Fibroblast of the aortic adventitia (primary cell): Measurements from ENCODE around the gene SNAPC4. TPM values are rescaled to one million over a fixed set of nuclear protein-coding genes. Genes with fewer than 3 reads are reported as not detected.

ENCODE experiments used
- DNase-seq: peaks from one replicate; pipeline ENCODE4 v3.0.0-alpha.2; 2010; ENCODE audit warnings: low read depth
- H3K4me3 ChIP-seq: 2 replicates; pipeline ENCODE4 v1.5.1; 2011; ENCODE audit warnings: low read depth, mild to moderate bottlenecking, control low read depth, low read length, moderate library complexity
- total RNA-seq: library from RNA; depleted of rRNA; stranded (reverse); fragments of >200 nt; gene quantifications from 2 replicates; pipeline ENCODE4 v1.2.3, GENCODE V29; 2012; ENCODE audit warnings: low replicate concordance
- TF ChIP-seq, protein P1 (sequence below): IDR thresholded peaks from 2 replicates; pipeline ENCODE4 v1.5.1; 2011; ENCODE audit warnings: mild to moderate bottlenecking, low read length, control low read depth, inconsistent platforms; ENCODE audit not compliant: insufficient read depth

SNAPC4 gene
- total RNA-seq, 1 donor: 12.1 TPM

DNA sequence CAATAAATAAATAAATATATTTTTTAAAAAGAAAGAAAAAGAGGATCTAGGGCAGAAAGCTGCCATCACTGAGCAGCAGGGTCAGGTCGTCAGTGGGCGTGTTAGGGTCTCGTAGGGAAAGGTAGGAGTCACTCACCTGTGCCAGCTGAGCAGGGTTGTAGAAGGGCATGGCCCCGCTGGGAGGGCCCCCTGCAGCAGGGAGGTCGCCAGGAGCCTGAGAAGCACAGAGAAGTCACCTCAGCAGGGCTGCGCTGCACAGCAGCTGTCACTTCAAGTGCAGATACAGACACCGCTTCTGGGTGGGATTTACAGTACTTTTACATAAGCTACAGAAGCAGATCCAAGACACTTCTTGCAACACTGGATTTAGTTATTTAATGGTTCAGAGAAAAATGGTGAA lies 43.7 kb upstream of the SNAPC4 start:
- TF ChIP-seq, protein P1, sequence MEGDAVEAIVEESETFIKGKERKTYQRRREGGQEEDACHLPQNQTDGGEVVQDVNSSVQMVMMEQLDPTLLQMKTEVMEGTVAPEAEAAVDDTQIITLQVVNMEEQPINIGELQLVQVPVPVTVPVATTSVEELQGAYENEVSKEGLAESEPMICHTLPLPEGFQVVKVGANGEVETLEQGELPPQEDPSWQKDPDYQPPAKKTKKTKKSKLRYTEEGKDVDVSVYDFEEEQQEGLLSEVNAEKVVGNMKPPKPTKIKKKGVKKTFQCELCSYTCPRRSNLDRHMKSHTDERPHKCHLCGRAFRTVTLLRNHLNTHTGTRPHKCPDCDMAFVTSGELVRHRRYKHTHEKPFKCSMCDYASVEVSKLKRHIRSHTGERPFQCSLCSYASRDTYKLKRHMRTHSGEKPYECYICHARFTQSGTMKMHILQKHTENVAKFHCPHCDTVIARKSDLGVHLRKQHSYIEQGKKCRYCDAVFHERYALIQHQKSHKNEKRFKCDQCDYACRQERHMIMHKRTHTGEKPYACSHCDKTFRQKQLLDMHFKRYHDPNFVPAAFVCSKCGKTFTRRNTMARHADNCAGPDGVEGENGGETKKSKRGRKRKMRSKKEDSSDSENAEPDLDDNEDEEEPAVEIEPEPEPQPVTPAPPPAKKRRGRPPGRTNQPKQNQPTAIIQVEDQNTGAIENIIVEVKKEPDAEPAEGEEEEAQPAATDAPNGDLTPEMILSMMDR: no peak
- no peak overlapping the region for H3K4me3 ChIP-seq
- no peak for DNase-seq

DNA sequence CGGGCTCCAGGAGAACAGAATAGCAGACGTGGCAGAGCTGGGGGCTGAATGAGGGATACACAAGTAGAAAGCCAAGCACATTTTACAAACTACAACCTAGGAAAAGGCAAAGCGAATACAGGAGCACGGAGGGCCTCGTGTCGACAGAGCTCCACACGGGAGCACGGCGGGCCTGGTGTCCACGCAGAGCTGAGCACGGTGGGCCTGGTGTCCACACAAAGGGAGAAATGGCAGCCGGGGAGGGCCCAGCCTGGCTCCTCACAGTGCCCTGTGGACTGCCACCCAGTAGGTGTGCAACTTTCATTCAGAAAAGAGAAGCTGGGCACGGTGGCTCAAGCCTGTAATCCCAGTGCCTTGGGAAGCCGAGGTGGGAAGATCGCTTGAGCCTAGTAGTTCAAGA lies 43.1 kb upstream of the SNAPC4 start:
- H3K4me3 ChIP-seq: no peak overlapping the region
- TF ChIP-seq, protein P1: no peak

DNA sequence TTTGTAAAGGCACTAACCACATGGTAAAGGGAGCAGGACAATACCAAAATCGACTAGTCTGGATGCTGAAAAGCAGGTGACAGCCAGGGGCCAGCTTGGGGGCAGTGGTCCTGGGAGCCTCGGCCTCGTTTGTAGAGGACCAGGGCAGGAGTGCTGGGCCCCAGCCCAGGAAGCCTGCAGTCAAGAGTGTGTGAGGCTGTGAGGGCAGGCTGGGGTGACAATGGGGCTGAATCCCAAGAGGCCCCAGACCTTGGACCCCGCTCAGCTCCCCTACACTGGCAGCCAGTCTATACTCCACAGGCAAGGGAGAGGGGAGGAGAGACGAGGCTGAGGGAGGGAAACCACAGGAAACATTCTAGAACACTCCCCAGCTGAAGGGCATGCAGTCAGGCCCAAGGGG lies 42.3 kb upstream of the SNAPC4 start:
- DNase-seq: no peak
- TF ChIP-seq, protein P1: no peak
- no peak overlapping the region for H3K4me3 ChIP-seq

More for the DNA sequence above, 43.1 kb upstream of the SNAPC4 start:
- DNase-seq: no peak

DNA sequence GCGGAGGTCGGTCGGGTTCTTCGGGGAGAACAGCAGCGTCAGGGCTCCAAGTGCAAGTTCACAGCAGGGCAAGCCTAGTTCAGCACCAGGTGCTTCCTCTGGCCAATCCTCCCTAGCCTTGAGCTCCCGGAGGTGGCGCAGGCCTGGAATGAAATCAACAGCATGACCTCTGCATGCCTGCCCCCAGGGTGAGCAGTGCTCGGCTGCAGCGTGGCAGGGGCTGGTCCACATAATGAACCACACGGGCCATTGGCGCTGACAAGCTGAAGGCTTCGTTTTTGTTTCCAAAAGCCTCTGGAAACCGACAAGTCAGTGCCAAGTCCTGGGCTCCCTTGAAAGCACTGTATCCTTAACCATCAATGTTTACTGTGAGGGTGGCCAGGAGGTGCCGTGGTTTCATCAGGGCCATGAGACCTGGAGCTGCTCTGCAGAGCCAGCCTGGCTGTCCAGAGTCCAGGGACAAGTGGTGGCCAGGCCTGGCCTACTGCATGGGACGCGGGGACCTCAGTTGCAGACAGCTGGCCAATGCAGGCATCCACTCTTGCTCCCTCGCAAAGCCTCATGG lies 41.8 kb upstream of the SNAPC4 start:
- no peak for DNase-seq

DNA sequence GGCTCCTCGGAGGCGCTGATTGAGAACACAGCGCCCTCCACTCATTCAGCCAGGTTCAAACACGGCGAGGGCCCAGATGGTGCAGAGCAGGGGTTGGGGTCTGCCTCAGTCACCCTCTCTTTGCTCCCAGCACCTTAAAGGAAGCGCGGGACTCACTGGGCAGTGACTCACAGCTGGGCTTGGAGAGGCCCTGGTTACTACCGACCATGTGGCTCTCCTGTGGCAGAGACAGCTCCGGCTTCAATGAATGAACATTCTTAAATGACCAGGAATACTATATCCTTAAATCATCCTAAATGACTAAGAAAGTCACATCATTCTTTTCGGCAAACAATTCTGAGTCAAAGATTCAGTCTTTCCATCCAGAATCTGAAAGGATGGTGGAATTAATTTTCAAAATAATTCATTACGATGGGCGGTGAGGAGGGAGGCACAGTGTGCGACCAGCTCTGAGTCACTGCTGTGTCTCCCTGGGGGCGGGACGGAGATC lies 41.3 kb upstream of the SNAPC4 start:
- TF ChIP-seq, protein P1: no peak
- DNase-seq: no peak
- no peak overlapping the region for H3K4me3 ChIP-seq

More for the DNA sequence above, 41.8 kb upstream of the SNAPC4 start:
- no peak overlapping the region for H3K4me3 ChIP-seq
- TF ChIP-seq, protein P1: no peak

DNA sequence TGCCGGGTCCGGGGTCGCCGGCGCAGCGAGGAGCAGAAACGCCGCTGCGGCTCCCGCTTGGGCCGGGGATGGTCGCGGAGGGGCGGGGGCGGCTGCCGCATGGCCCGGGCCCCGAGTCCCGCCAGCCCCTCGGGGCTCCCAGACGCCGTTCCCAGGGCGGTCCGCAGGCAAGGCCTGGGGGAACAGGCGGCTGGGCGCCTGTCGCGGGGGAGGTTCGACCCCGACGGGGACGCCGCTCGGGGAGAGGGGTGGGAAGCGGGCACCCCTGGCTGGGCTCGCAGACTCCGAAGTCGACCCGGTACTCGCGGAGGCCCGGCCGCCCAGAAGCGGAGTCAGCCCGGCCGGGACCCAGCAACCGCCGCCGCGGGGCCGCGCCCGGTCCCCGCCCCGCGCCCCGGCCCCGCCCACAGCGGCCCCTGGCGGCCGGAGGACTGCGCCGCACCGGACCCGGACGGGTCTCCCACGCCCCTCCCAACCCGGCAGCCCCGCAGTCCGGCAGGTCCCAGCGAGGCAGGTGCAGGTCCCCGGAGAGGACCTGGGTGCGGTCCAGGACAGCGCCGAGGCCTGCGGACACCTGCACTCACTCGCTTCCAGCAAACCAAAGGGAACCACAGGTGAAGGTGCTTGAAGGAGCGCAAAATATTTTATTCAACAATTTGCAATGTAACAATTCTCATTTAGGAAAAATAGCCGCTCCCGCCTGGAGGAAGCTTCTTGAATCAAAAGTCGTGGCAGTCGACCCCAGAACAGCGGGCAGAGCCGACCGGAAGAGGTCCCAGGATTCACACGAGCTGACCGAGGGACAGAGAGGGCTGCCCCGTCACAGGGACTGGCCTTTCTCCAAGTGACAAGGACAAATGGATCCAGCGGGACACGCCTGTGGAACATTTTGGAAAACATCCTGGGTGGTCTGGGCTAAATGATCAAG lies 39.8 kb upstream of the SNAPC4 start, which contains the start of gene INPP5E:
TSS of gene INPP5E (minus strand) at position 365 of the 928 bp plus-strand sequence. CDS start 426 bp downstream, outside the sequence.
- DNase-seq: peak; percentile 64
- TF ChIP-seq, protein P1: peak; percentile 57

More for the DNA sequence above, 39.8 kb upstream of the SNAPC4 start, which contains the start of gene INPP5E:
- H3K4me3 ChIP-seq: peak within 1 kb of the TSS; percentile 79
